Mammary epithelial cell (primary cell): ENCODE data around the gene TTC28.

Source experiments
- CTCF ChIP-seq, 2 donors: IDR thresholded peaks in 1 of 2; conservative IDR thresholded peaks in 1 of 2; 2 replicates each; pipeline ENCODE4 v1.5.1; 2011 to 2012; ENCODE audit warnings: inconsistent platforms in 2 of 2, low read length in 2 of 2, mild to moderate bottlenecking in 2 of 2, control low read depth in 1 of 2, low read depth in 1 of 2; ENCODE audit not compliant: insufficient read depth in 1 of 2; ENCODE audit errors: extremely low read depth in 1 of 2
- EZH2 ChIP-seq: IDR thresholded peaks from 2 replicates; pipeline ENCODE4 v1.6.1; 2012; ENCODE audit warnings: low read length, inconsistent platforms, borderline replicate concordance

DNA sequence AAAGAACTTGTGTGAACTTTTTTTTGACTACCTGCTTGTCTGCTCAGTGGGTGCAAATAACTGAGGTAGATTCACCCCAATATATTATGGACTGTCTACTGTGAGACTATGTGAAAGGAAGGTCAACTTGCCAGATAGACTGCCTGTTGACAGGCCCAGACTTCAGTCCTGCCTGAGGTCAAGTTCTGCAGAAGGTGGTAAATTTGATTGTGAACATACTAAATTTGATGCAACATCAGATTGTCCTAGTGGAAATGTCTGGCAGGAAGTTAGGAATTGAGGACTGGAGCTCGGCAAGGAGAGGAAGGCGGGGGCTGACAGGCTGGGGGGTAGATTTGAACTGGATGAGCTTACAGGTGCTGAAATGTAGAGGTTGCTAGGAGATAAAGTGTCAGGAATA, 140.7 kb downstream of the TTC28 start:
- TF ChIP-seq CTCF (conservative IDR thresholded peaks at IDR 0.05 in 1 of 2, IDR thresholded peaks at IDR 0.05 in 1 of 2; ENCODE audit: extremely low read depth in 1 of 2, insufficient read depth in 1 of 2, low read depth in 1 of 2, low read length in 2 of 2) (no peak), EZH2 (no peak)
